NCI-H187 (cell line): Measurements from ENCODE around the gene WASF1.

Source experiments
- DNase-seq, 2 experiments: peaks; one replicate each; lab custom pipeline; 2025; lab: John Stamatoyannopoulos, UW

WASF1 gene

GRCh38 chr6:110179406-110180227, at the start of gene WASF1:
Gene WASF1, minus strand, starts transcription at chr6:110179670. Its CDS starts 52,069 bp downstream, at chr6:110127601.
- peak; percentile 95 to 98 for DNase-seq

- DNase-seq: no peak
Measured at GRCh38 chr6:110226261-110226660, 46.8 kb upstream of the WASF1 start.

DNA sequence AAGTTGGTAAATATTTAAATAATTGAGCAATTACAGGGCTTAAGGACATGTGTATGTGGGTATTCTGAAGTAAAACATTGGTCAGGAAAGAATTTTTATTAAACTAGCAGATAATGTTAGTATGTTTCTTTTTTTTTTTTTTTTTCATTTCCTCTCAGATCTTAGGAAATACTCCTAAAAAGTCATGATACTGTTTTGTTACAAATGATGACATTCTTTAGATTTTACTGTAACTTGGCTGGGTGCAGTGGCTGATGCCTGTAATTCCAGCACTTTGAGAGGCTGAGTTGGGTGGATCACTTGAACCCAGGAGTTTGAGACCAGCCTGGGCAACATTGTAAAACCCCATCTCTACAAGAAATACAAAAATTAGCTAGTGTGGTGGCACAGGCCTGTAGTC, 42.3 kb upstream of the WASF1 start:
- DNase-seq: no peak

DNA sequence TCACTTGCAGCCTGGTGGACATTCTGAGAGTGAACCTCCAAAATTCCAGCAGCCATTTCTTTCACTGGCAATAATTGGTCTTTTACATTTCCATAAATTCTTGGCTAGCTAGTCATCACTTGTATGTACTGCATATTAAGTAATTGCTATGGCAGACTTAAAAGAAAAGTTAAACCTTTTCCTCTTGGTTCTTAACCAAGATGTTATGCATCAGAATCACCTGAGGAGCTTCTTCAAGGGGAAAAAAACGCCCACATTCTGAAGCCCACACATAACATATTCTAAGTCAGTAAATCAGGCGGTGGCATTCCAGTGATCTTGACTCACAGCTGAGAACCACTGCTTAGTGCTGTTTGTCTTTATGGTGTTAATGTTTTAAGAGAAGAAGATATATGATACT, 37.8 kb upstream of the WASF1 start:
- DNase-seq: no peak

GRCh38 chr6:110216140-110216539, 36.7 kb upstream of the WASF1 start:
- no peak for DNase-seq

DNA sequence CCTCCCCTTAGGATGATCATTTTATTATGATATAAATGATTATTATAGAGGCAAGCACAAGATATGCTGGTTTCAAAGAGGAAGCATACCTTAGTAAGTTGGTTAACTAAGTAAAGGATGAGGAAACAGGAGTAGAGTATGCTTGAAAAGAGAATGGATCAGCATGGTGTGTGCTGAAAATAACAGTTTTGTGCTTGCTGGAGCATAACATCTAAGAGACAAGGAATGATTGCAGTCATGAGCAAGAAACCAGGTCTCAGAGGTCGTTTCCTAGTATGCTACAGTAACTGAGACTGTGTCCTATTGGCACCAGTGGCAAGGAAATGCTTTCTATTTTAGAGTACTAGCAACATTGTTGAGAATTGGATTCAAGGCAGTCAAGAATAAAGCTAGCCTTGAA, 34.9 kb upstream of the WASF1 start:
- DNase-seq: no peak

GRCh38 chr6:110211753-110212152, 32.3 kb upstream of the WASF1 start:
- DNase-seq: no peak

DNA sequence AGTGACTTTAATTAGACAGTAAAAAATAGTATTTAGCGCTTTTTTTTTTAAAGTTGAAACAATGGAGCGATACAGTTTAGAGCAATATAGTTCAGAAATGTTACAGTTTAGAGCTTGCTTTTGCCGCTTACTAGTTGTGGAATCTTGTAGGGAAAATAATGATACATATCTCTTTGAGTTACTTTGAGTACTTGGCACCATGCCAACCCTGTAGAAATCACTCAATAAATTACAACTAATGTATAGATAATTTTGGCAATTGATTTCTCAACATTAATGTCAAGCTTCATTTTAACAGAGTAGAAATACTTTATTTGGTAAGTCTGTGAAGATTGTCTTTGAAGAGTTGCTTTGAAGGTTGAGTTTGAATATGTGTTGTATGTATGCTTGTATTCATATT, 28.2 kb upstream of the WASF1 start:
- no peak for DNase-seq

- no peak for DNase-seq
Measured at GRCh38 chr6:110201151-110201884, 21.8 kb upstream of the WASF1 start.

DNA sequence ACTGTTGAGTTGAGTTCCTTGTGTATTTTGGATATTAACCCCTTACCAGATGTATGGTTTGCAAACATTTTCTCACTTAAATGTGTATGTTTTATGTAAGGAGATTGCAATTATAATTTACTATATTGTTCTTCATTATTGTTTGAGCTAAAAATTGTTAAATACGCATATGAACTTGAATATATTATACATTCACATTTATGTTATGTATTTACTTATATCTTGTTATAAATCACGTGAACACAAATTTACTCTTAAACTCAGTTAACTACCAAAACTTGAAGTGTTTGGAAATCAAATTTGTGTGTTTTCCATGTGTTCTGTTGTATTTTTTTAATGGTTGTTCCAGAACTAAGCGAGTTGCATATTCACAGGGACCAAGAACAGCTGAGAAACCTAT, 19.1 kb upstream of the WASF1 start:
- DNase-seq: no peak

GRCh38 chr6:110196874-110197273, 17.4 kb upstream of the WASF1 start:
- DNase-seq: no peak

GRCh38 chr6:110195639-110196038, 16.2 kb upstream of the WASF1 start:
- DNase-seq: no peak

- DNase-seq: no peak
Measured at GRCh38 chr6:110191477-110191876, 12.0 kb upstream of the WASF1 start.

GRCh38 chr6:110190726-110191125, 11.3 kb upstream of the WASF1 start:
- no peak for DNase-seq

- no peak for DNase-seq
Measured at GRCh38 chr6:110188791-110189190, 9.3 kb upstream of the WASF1 start.

- no peak for DNase-seq
Measured at GRCh38 chr6:110185879-110186278, 6.4 kb upstream of the WASF1 start.

GRCh38 chr6:110183292-110183885, 3.9 kb upstream of the WASF1 start:
- DNase-seq: no peak

- DNase-seq: no peak
Measured at GRCh38 chr6:110181131-110182030, 1.9 kb upstream of the WASF1 start.

DNA sequence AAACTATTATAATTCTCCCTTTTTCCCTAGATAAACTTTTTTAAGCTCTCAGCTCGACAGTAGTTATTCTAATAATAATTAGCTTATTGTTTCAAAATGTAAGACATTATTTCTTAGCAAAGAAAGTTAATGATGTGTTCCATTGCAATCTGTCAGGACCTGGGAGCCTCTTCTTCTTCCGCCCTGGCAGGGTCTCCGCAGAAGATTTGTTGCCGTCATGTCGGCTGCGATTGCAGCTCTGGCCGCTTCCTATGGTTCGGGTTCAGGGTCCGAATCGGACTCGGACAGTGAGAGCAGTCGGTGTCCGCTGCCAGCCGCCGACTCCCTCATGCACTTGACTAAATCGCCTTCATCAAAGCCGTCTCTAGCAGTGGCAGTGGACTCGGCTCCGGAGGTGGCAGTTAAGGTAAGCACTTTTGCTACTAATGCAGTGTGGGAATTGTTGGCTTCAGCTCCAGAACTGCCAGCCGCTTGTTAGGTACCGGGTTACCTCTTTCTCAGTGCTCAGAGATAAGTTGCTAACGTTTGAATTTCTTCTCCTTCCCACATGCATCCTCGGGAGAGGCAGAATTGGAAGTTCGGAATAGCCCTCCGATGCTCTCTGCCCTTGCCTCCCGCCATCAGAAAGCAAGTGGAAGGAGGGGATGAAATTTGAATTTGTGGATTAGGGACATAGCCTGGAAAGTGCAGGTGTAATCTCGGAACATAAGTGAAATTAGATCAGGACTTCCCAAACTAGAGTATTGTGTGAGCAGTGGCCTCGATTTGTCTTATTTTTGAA, 948 bp upstream of the WASF1 start, which contains the start of gene CDC40:
Gene CDC40, plus strand, starts transcription at position 200 of the 781 bp plus-strand sequence. Its CDS starts 18 bp downstream, at position 218.
- DNase-seq: peak; percentile 30 to 75

GRCh38 chr6:110178626-110179405, 654 bp downstream of the WASF1 start:
- DNase-seq: peak; percentile 7 to 39
